GM18499 (cell line): ENCODE data around the gene VAMP5.

Experiments used
- ATAC-seq: cut with Tn5 transposase; IDR thresholded peaks from one replicate; pipeline ENCODE4 v1.9.1; 2021; ENCODE audit warnings: moderate number of reproducible peaks; ENCODE audit not compliant: insufficient read depth, unreplicated experiment

The VAMP5 gene

GRCh38 chr2:85619617-85620016 is 35.4 kb downstream of the VAMP5 start:
- ATAC-seq: no peak

GRCh38 chr2:85621338-85621737 is 37.1 kb downstream of the VAMP5 start:
- no peak for ATAC-seq

- ATAC-seq: no peak
Observed at GRCh38 chr2:85623991-85624390, 39.8 kb downstream of the VAMP5 start.

GRCh38 chr2:85628658-85629057 is 44.4 kb downstream of the VAMP5 start:
- ATAC-seq: no peak

GRCh38 chr2:85631316-85631715 is 47.1 kb downstream of the VAMP5 start:
- ATAC-seq: no peak

GRCh38 chr2:85635011-85635410 is 50.8 kb downstream of the VAMP5 start:
- ATAC-seq: no peak

GRCh38 chr2:85635636-85636035 is 51.4 kb downstream of the VAMP5 start:
- no peak for ATAC-seq

GRCh38 chr2:85642725-85643124 is 58.5 kb downstream of the VAMP5 start:
- no peak for ATAC-seq
